GM19328 (cell line): ENCODE results near the gene POU3F2.

Source experiments
- ATAC-seq: cut with Tn5 transposase; IDR thresholded peaks from one replicate; pipeline ENCODE4 v1.9.1; 2021; ENCODE audit warnings: mild to moderate bottlenecking, moderate library complexity; ENCODE audit not compliant: unreplicated experiment

The POU3F2 gene

DNA sequence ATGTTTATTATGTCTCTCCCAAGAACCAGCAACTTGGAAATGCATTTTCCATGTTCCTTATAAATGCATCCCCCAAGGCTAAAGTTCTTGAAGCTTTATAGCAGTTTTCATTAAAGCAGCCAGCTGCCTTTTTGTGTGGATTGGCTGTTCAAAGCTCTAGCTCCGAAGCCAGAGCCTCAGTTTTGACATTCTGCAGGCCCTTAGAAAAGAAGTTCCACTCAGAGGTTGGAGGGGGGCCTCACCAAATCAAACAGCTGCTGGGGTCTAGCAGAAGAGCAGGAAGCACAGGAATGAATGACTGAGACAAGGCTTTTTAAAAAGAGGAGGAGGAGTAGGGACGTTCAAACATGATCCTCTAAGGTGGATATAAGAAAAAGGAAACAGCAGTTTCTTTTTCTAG, 4.2 kb upstream of the POU3F2 start:
- no peak for ATAC-seq

DNA sequence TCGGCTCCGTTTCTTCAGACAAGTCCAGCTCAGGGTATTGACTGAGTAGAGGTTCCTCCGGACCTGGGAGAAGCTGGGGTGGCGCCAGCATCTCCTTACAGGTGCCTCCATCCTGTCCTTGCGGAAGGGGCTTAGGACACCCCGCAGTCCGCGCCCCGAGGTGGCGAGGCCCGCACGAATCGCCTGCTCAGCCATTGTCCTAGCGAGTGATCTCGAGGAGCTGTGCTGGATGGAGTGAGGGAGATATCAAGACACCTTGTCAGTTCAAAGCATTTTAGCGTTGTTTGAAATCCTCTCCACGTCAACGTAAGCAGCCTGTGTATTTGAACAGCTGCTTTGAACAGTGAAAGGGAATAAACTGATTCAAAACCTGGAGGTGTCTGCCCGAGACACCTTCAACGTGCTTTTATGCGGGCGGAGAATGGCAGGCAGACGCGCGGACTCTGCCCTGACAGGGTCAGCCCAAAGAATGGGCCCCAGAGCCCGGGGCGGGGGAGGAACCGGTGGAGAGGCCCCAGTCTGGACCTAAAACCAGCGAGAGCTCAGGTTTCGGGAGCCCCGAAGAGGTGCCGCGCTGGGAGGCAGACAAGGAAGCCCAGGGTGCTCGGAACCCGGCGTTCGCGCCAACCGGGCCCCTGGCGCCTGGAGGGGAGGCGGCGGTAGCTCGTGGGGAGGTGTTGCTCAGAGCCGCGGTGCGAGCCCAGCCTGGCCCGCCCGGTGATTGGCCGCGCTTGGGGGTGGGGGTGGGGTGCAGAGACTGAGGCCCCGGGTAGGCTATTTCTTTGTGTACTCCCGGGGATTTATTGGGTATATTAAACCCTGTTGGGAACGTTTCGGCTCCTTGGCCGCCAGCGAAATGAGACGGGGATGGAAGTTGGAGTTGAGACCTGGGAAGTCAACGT, 3.1 kb upstream of the POU3F2 start:
- ATAC-seq = no peak

DNA sequence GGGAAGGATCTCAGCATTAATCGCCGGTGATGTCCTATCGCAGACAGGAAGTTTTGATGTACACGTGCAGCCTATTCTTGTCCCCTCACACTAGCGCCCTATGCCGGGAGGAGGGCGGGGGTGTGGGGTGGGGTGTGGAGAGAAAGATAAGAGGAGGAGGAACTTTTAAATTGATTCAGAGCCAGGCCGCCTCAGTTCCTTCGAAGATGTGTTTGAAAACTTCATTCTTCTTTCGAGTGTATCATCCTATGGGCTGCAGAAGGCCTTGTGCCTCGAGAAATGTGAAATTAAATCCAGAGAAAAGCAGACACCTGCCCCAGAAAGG, 2.5 kb upstream of the POU3F2 start:
- no peak for ATAC-seq

GRCh38 chr6:98832284-98833056, 1.9 kb upstream of the POU3F2 start:
- no peak for ATAC-seq

DNA sequence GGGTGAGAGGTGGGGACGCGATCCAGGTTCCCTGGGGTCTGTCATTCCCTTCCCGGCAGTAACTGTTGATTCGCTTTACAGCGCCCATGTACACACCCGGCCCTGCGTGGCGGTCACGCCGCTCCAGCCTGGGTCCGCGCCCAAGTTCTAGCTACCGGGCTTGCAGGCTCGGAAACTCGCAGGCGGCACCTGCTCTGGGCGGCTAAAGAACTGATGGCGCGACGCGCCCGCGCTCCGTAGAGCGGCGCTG, 1.4 kb upstream of the POU3F2 start:
- no peak for ATAC-seq

DNA sequence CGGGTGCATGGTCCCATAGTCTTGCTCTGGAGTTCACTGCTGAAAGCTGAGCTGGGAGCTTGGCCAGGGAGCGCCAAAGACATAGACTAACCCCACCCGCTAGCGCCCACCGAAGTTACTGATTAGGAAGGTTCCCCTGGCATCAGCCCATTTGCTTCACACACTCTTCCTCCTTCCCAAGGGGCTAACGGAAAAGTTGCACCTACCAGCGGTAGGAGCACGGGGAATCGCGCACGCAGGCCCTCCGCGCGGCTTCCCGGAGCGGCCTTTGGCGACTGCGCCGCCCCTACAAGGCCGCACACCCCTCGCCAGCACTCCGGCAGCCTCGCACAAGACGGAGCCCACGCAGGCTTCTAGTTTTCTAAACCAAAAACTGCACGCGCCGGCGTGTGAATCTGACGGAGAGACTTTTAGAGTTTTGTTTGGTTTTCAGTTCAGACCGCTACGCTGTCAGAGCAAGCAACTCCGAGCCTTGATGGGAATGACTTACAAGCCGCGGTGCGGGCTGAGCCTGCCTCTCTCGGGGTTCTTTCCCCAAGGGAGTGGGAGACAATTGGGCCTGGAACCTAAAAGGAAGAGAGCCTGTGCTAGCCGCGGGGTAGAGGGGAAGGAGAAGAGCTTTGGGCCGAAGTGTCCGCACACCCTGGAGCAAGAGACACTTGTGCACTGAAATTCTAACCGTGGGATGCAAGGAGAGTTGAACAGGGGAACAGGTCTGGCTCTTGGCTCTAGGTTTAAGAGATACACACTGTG, 891 bp upstream of the POU3F2 start:
- ATAC-seq = no peak

- ATAC-seq = no peak
Measured at GRCh38 chr6:98835149-98836024, 1.0 kb downstream of the POU3F2 start.

GRCh38 chr6:98836025-98836961, 1.9 kb downstream of the POU3F2 start:
- ATAC-seq = no peak

DNA sequence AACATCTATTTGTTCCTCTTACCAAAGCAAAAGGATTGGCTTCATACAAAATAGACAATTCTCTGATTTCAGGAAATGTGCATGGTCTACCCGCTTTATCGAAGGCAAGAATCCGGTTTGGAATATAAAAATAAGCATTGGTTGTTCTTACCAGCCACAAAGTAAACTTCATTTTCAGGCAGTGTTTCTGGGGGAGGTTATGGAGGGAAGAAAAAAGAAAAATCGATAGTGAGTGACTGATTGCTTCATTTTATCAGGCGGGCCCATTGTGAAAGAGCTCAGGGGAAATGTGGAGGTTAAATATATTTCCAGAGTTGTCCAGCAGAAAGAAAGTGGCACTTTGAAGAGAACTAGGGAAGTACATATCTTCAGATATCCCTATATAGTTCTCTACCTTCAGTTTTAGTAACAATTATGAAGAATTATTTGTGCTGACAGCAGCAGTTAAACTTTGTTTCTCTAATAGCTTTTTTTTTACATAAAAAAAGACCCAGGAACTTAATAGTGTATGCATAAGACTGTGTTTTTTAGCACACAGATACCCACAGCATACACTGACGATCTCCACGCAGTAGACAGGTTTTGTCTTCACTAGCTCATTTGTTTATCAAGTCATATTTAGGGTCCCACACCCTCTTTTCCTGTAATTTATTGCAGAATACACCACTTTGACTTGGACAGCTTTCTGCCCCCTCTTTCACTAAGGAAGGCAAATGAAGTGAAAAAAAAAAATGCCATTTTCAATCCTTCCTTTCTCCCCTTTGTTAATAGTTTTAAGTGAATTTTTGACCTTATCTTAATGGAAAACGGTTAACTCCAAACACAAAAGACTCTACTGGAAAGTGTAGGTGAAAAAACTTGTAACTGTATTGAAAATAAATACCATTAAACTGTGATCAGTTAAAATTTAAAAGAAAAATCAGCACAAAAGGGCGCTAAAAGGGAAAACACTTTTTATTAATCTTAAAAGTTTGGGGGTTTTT, 2.9 kb downstream of the POU3F2 start:
- no peak for ATAC-seq

- no peak for ATAC-seq
Measured at GRCh38 chr6:98838032-98838431, 3.7 kb downstream of the POU3F2 start.

DNA sequence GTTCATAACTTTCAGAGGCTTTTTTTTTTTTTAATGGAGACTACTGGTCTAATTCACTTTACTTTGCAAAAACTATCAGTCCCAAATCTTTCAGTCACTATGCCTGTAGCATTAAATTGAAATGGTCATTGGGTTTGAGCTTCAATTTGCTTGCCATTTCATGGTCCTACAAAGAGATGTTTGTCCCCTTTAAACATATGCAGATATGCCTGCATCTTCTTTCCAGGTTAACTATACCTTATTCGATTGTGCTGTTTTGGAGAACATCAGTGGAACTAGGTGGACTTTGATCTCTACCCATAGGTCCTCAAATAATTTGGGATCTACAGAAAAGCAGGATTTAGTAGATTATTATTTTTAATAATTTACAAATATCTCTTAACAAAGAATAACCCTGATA, 4.6 kb downstream of the POU3F2 start:
- no peak for ATAC-seq

DNA sequence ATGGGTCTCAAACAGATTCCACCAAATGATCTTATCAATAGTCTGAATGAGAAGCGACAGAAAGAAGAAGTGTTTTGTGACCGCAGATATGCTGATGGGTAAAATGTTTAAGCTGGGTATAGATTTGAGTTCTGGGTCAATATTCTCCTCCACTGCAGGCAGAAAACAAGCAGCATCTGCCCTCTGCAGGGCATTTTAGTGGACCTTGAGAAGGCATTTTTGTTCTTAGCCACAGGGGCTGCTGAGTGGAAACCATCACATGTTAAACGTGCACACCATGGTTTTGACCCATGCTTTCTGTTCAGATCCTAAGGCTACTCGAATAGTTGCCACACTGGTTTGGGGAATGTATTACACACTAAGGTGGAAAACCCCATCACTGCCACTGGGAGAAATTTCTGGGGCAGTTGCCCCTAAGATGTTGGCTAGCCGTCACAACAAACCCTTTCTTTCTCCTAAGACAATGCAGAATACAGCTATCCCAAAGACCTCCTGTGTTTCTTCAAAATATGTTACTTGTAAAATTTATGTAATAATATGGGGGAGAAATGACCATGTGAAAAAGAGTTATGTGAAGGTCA, 5.5 kb downstream of the POU3F2 start:
- ATAC-seq = no peak

DNA sequence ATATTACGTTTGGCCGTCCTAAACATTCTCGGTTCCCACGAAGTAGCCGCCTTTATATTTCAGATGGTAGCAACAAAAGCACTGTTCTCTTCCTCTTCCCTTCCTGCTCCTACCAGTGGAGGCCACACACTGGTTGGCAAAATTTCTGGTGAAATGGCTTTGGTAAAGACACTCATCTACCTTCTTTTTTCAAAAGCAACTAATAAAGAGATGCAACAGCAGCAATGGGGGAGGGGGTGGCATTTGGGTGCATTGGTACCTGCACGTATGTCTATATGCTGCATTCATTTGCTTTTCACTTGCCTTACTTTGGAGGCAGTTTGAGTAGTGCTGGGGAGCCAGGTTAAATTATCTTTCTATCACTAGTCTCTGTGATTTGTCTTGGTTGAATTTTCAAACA, 6.0 kb downstream of the POU3F2 start:
- ATAC-seq = no peak

- no peak for ATAC-seq
Measured at GRCh38 chr6:98840996-98841513, 6.7 kb downstream of the POU3F2 start.

GRCh38 chr6:98841621-98842341, 7.4 kb downstream of the POU3F2 start:
- ATAC-seq = no peak

DNA sequence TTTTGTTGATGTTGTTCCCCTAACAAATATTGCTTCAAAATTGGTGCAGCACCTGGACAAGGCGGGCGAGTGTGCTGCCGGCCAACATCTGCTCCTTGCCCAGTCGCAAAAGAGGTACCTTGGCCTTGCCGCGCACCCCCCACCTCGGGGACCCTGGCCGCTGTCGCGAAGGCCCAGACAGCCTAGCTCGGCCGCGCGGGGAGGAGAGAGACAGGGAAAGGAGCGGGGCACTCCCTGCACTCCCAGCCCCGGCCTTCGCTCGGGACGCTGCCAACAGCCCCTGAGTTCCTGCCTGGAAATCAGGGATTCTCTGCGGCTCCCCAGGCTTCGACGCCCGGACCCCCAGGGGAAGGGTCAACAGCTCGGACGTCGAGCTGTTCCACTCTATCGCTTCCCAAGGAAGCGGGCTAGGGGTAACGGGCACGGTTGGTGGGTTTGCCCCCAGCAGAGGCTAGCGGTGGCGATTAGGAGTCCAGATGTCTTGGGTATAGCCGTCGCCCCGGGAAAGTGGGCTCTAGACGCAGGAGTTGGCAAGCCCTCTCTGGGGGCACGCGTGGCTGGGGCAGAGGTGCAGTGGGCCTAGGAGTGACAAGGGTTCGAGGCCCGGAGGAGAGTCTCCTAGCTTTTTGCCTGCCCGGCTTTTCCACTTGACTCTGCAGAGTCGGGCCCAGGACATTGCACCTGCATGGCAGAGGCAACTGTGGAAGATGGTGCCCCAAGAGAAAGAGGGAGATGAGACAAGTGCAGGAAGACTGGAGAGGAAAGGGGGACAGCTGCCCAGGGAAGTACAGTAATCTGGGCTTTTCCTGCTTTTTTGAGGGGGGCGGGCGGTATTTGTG, 8.2 kb downstream of the POU3F2 start:
- ATAC-seq = no peak
